SK-N-SH (cell line): ENCODE data around the gene RMI2. TPM values are rescaled to one million over a fixed set of nuclear protein-coding genes. Genes with fewer than 3 reads are reported as not detected.

Source experiments
- CTCF ChIA-PET: fragments of 300-600, 350-600 bp; formaldehyde crosslinking; extraction: SDS; loops from one replicate; lab custom pipeline; 2021; lab: Yijun Ruan, JAX
- POLR2A ChIA-PET: fragments of 350-600 bp; sonication (Branson Sonifier 250); formaldehyde crosslinking; extraction: SDS; loops from one replicate; lab custom pipeline; 2020; ENCODE audit warnings: antibody characterized with exemption, inconsistent platforms; lab: Yijun Ruan, JAX
- DNase-seq: peaks from one replicate; pipeline ENCODE4 v3.0.0; 2012
- H2AFZ ChIP-seq: fragments of 200-600 bp; sonication (generic); 2 replicates; pipeline ENCODE4 v1.8.1; 2016; ENCODE audit warnings: antibody characterized with exemption, mild to moderate bottlenecking, low read depth
- H3F3A ChIP-seq: fragments of 200-600 bp; sonication (generic); replicated peaks from 2 replicates; pipeline ENCODE3; 2016; ENCODE audit warnings: antibody characterized with exemption, mild to moderate bottlenecking; ENCODE audit not compliant: insufficient read depth
- H3K27ac ChIP-seq, 2 experiments: fragments of 200-500 bp in 1 of 2; fragments of 200-600 bp in 1 of 2; sonication (Bioruptor generic) in 1 of 2; sonication (generic), shearing (Covaris generic) in 1 of 2; 2 replicates each; pipeline versions ENCODE4 v1.5.1 to v1.6.1; 2014 to 2016; ENCODE audit warnings: low read depth in 2 of 2, inconsistent platforms in 1 of 2, low read length in 1 of 2, mild to moderate bottlenecking in 1 of 2, mixed read lengths in 1 of 2
- H3K27me3 ChIP-seq: fragments of 200-600 bp; sonication (generic), shearing (Covaris generic); 2 replicates; pipeline ENCODE4 v1.6.1; 2016; ENCODE audit warnings: mixed run types; ENCODE audit not compliant: insufficient read depth
- H3K36me3 ChIP-seq, 2 experiments: fragments of 200-500 bp in 1 of 2; fragments of 200-600 bp in 1 of 2; sonication (Bioruptor generic) in 1 of 2; sonication (generic) in 1 of 2; replicated peaks in 1 of 2; 2 replicates each; pipeline versions ENCODE3 to v1.5.1; 2014 to 2016; ENCODE audit warnings: low read length in 1 of 2, mild to moderate bottlenecking in 1 of 2; ENCODE audit not compliant: insufficient read depth in 2 of 2, control insufficient read depth in 1 of 2
- H3K4me1 ChIP-seq, 2 experiments: fragments of 200-500 bp in 1 of 2; fragments of 200-600 bp in 1 of 2; sonication (Bioruptor generic) in 1 of 2; sonication (generic), shearing (Covaris generic) in 1 of 2; 2 replicates each; pipeline versions ENCODE4 v1.5.1 to v1.6.1; 2014 to 2016; ENCODE audit warnings: low read depth in 1 of 2, low read length in 1 of 2, mixed run types in 1 of 2; ENCODE audit not compliant: insufficient read depth in 2 of 2, control insufficient read depth in 1 of 2
- H3K4me2 ChIP-seq: fragments of 200-600 bp; sonication (generic), shearing (Covaris generic); 2 replicates; pipeline ENCODE4 v1.6.1; 2017; ENCODE audit warnings: mixed run types
- H3K4me3 ChIP-seq, 2 experiments: fragments of 200-500 bp in 1 of 2; fragments of 200-600 bp in 1 of 2; sonication (Bioruptor generic) in 1 of 2; sonication (generic), shearing (Covaris generic) in 1 of 2; 2 replicates each; pipeline versions ENCODE4 v1.5.1 to v1.8.1; 2014 to 2016; ENCODE audit warnings: low read depth in 2 of 2, inconsistent platforms in 1 of 2, low read length in 1 of 2, mild to moderate bottlenecking in 1 of 2, mixed read lengths in 1 of 2, moderate library complexity in 1 of 2
- H3K79me2 ChIP-seq: fragments of 200-600 bp; sonication (generic); 2 replicates; pipeline ENCODE4 v1.8.1; 2017; ENCODE audit warnings: mild to moderate bottlenecking; ENCODE audit not compliant: insufficient read depth
- H3K9ac ChIP-seq: fragments of 200-600 bp; sonication (generic); 2 replicates; pipeline ENCODE4 v1.6.1; 2017; ENCODE audit warnings: mixed run types
- H3K9me2 ChIP-seq: fragments of 200-600 bp; sonication (generic); 2 replicates; pipeline ENCODE4 v1.6.1; 2017; ENCODE audit warnings: mixed run types
- H3K9me3 ChIP-seq: fragments of 200-600 bp; sonication (generic); 2 replicates; pipeline ENCODE4 v1.6.1; 2017; ENCODE audit warnings: mixed run types, mild to moderate bottlenecking, moderate library complexity
- H4K20me1 ChIP-seq: fragments of 200-600 bp; sonication (generic); 2 replicates; pipeline ENCODE4 v1.6.1; 2017; ENCODE audit warnings: mild to moderate bottlenecking, mixed run types; ENCODE audit not compliant: insufficient read depth
- CHD2 ChIP-seq: fragments of 150-350 bp; IDR thresholded peaks from 2 replicates; pipeline ENCODE4 v1.6.1; 2018; ENCODE audit warnings: low read length; ENCODE audit not compliant: partially characterized antibody
- ELF1 ChIP-seq: IDR thresholded peaks from 2 replicates; pipeline ENCODE4 v1.4.0; 2012
- FOXJ3 ChIP-seq: sonication (generic); formaldehyde crosslinking; IDR thresholded peaks from 2 replicates; pipeline ENCODE4 v1.5.1; 2020; ENCODE audit warnings: mild to moderate bottlenecking, missing genetic modification reagents
- FOXM1 ChIP-seq: IDR thresholded peaks from 2 replicates; pipeline ENCODE4 v1.4.0; 2012; ENCODE audit warnings: low read depth, mild to moderate bottlenecking
- GATA2 ChIP-seq: sonication (generic); formaldehyde crosslinking; IDR thresholded peaks from 2 replicates; pipeline ENCODE4 v1.5.0; 2020; ENCODE audit warnings: mild to moderate bottlenecking, missing genetic modification reagents
- MAX ChIP-seq: IDR thresholded peaks from 2 replicates; pipeline ENCODE4 v1.4.0; 2012; ENCODE audit warnings: low read depth
- NFIC ChIP-seq: IDR thresholded peaks from 2 replicates; pipeline ENCODE4 v1.4.0; 2012; ENCODE audit warnings: borderline replicate concordance
- RCOR1 ChIP-seq: fragments of 150-350 bp; IDR thresholded peaks from 2 replicates; pipeline ENCODE4 v1.6.1; 2017; ENCODE audit warnings: antibody characterized with exemption, low read length
- SIN3A ChIP-seq: IDR thresholded peaks from 2 replicates; pipeline ENCODE4 v1.6.1; 2012; ENCODE audit warnings: low read depth, mild to moderate bottlenecking, low read length, moderate library complexity, borderline replicate concordance
- TAF1 ChIP-seq: IDR thresholded peaks from 2 replicates; pipeline ENCODE4 v1.6.1; 2012; ENCODE audit warnings: low read depth, mild to moderate bottlenecking, low read length, moderate library complexity, borderline replicate concordance
- TEAD4 ChIP-seq: IDR thresholded peaks from 2 replicates; pipeline ENCODE4 v1.4.0; 2012; ENCODE audit warnings: mild to moderate bottlenecking, borderline replicate concordance; ENCODE audit not compliant: insufficient read depth
- USF2 ChIP-seq: fragments of 150-350 bp; IDR thresholded peaks from 2 replicates; pipeline ENCODE4 v1.6.1; 2017; ENCODE audit warnings: antibody characterized with exemption, low read length, low read depth, borderline replicate concordance
- WGBS: methylation state at CpG from one replicate; pipeline ENCODE4 v1.1.6; 2017; ENCODE audit warnings: low lambda C conversion rate; 5-methylcytosine and 5-hydroxymethylcytosine counted together
- polyA plus RNA-seq, 3 experiments: library from polyadenylated mRNA; depleted of rRNA; stranded (reverse); fragments of >200 nt; gene quantifications; 2 replicates each; pipeline ENCODE4 v1.2.3, GENCODE V29; 2012
- TF ChIP-seq, protein P1 (sequence below): fragments of 150-350 bp; IDR thresholded peaks from 2 replicates; pipeline ENCODE4 v1.6.1; 2016; ENCODE audit warnings: mild to moderate bottlenecking, low read depth, low read length

RMI2 gene
- polyA plus RNA-seq, 1 of the 3 experiments (the other 2 are of a cell fraction) = 8.5 TPM

DNA sequence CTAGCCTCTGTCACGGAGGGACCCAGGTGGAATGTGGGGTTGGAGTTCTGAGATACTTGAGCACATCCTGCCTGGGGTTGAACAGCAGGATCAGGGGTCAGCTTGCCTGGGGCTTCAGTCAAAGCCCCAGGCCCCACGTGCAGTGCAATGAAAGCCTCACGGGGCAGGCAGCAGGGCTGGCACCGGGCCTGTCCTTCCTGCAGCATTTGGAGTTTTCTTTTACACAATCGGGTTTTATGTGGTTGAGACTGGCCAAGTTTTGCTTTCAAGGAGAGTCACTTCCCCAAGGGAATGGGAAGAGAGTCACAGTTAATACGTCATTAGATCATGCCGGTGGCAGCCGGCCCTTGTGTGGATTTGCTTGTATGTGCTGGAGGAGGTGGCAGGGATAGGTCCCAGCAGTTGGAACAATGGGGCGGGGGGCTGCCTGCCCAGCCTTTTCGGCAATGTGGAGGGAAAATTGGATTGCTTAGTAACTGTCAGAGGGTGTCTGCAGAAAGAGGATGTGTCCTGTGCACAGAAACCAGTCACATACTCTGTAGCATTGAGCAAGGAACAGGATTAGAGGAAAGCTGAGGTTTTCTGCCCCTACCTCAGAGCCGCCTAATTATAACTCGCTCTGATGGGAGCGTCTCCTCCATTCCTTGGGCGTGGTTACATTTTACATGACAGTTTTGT lies 4.5 kb downstream of the RMI2 start:
- ChIA-PET CTCF (interaction anchor here (2.2 kb wide), 2 partner anchors 22 to 93 kb away, joined by 5 to 6 read pairs; partner anchors contain the start of gene SOCS1), POLR2A (no interaction called here)

GRCh38 chr16:11350519-11350918 lies 5.3 kb downstream of the RMI2 start:
- Histone ChIP-seq H3K4me2 (peak overlapping the region; percentile 72), H3K4me3 (peak overlapping the region in 1 of 2 experiments; percentile 22; a peak in 1 of 4 replicates), H3F3A (peaks cover 25% of the 10 kb centered on the region), H3K9me3 (no peaks in the 10 kb centered on the region), H3K27ac (peak overlapping the region; percentile 86 to 92), H3K9me2 (no peaks in the 10 kb centered on the region), H3K4me1 (peaks cover 13 to 19% of the 10 kb centered on the region in 2 experiments), H3K9ac (peak overlapping the region; percentile 53; the same call in 1 of the 2 replicates), H2AFZ (peak overlapping the region; percentile 77; the same call in 1 of the 2 replicates), H3K27me3 (no peaks in the 10 kb centered on the region), H3K36me3 (no peaks in the 10 kb centered on the region), H3K79me2 (peaks cover 55% of the 10 kb centered on the region), H4K20me1 (no peaks in the 10 kb centered on the region)
- 55% methylated on average over 5 of the region's 5 CpGs for WGBS
- DNase-seq = no peak
- ChIA-PET POLR2A (no interaction called here), CTCF (interaction anchor here (1.2 to 2.2 kb wide), 3 partner anchors 22 to 96 kb away, joined by 4 to 6 read pairs (median 5); partner anchors contain the start of gene SOCS1)
- TF ChIP-seq FOXJ3 (no peak), ELF1 (no peak), FOXM1 (no peak), TEAD4 (no peak), RCOR1 (no peak), NFIC (no peak)
- TF ChIP-seq, protein P1, sequence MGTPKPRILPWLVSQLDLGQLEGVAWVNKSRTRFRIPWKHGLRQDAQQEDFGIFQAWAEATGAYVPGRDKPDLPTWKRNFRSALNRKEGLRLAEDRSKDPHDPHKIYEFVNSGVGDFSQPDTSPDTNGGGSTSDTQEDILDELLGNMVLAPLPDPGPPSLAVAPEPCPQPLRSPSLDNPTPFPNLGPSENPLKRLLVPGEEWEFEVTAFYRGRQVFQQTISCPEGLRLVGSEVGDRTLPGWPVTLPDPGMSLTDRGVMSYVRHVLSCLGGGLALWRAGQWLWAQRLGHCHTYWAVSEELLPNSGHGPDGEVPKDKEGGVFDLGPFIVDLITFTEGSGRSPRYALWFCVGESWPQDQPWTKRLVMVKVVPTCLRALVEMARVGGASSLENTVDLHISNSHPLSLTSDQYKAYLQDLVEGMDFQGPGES = no peak

More for the DNA sequence above, 4.5 kb downstream of the RMI2 start:
- H3K4me2 ChIP-seq = peak overlapping the region; percentile 72; the same call in 1 of the 2 replicates
- no peak overlapping the region for H3K4me3 ChIP-seq
- H3K9ac ChIP-seq = no peak overlapping the region; the same call in 1 of the 2 replicates
- H2AFZ ChIP-seq = no peak overlapping the region
- no peak for TF ChIP-seq RCOR1
- TF ChIP-seq GATA2 (CRISPR knock-in tag) = no peak
- TF ChIP-seq SIN3A = no peak
- TF ChIP-seq CHD2 = no peak
- no peak for TF ChIP-seq USF2
- no peak for TF ChIP-seq TAF1
- 0 out of 2 replicates have a peak, but pooled peaks have one; percentile 17 for TF ChIP-seq MAX
- DNase-seq = no peak
- H4K20me1 ChIP-seq = no peaks in the 10 kb centered on the region
- WGBS = 71% methylated on average over 14 of the region's 14 CpGs
- no peaks in the 10 kb centered on the region for H3K27me3 ChIP-seq
- H3K36me3 ChIP-seq = no peaks in the 10 kb centered on the region
- peak overlapping the region; percentile 86 to 92 for H3K27ac ChIP-seq
- H3K4me1 ChIP-seq = peaks cover 13 to 19% of the 10 kb centered on the region in 2 experiments
- no peaks in the 10 kb centered on the region for H3K9me2 ChIP-seq
- H3F3A ChIP-seq = peaks cover 25% of the 10 kb centered on the region
- H3K79me2 ChIP-seq = peaks cover 56% of the 10 kb centered on the region
- H3K9me3 ChIP-seq = no peaks in the 10 kb centered on the region
